Fibroblast of lung (primary cell): ENCODE data around the gene EEF1A2.

Source experiments
- CTCF ChIP-seq, 2 donors: IDR thresholded peaks in 1 of 2; conservative IDR thresholded peaks in 1 of 2; 1 replicate in 1 of 2; 2 replicates in 1 of 2; pipeline ENCODE4 v1.5.1; 2011 to 2012; ENCODE audit warnings: low read length in 2 of 2, control low read depth in 1 of 2, inconsistent platforms in 1 of 2, low read depth in 1 of 2, mild to moderate bottlenecking in 1 of 2
- EZH2 ChIP-seq: IDR thresholded peaks from 2 replicates; pipeline ENCODE4 v1.5.1; 2012; ENCODE audit warnings: low read length, control low read depth, mild to moderate bottlenecking; ENCODE audit errors: missing control alignments

- TF ChIP-seq CTCF (conservative IDR thresholded peaks at IDR 0.05 in 1 of 2, IDR thresholded peaks at IDR 0.05 in 1 of 2; ENCODE audit: low read depth in 1 of 2, low read length in 2 of 2) (no peak), EZH2 (no peak)
Measured at GRCh38 chr20:63503524-63503923, 4.6 kb upstream of the EEF1A2 start.
